Activated CD4-positive, CD25-positive, alpha-beta regulatory T cell treated with anti-CD3 and anti-CD28 coated beads, Interleukin-2, amount 50 U/mL, for 24 hours (primary cell): Measurements from ENCODE around the gene VAV2.

Experiments
- ATAC-seq, 2 donors: fragments of 150-1000 bp; cut with Tn5 transposase; one replicate each; pipeline ENCODE4 v1.10.0; 2021; ENCODE audit warnings: mild to moderate bottlenecking in 1 of 2, moderate library complexity in 1 of 2

Gene VAV2

GRCh38 chr9:133848471-133849109, 143.5 kb downstream of the VAV2 start:
- no peak for ATAC-seq

GRCh38 chr9:133846483-133847090, 145.5 kb downstream of the VAV2 start:
- ATAC-seq, result no peak

GRCh38 chr9:133845440-133845839, 146.7 kb downstream of the VAV2 start:
- no peak for ATAC-seq

GRCh38 chr9:133844881-133845410, 147.2 kb downstream of the VAV2 start:
- ATAC-seq, result no peak

GRCh38 chr9:133844398-133844784, 147.7 kb downstream of the VAV2 start:
- ATAC-seq, result no peak

- no peak for ATAC-seq
Measured at GRCh38 chr9:133843751-133844397, 148.2 kb downstream of the VAV2 start.

GRCh38 chr9:133843250-133843649, 148.9 kb downstream of the VAV2 start:
- no peak for ATAC-seq

- ATAC-seq, result no peak
Measured at GRCh38 chr9:133842721-133843227, 149.3 kb downstream of the VAV2 start.

- ATAC-seq, result no peak
Measured at GRCh38 chr9:133842174-133842573, 149.9 kb downstream of the VAV2 start.

- no peak for ATAC-seq
Measured at GRCh38 chr9:133841167-133841812, 150.8 kb downstream of the VAV2 start.

- no peak for ATAC-seq
Measured at GRCh38 chr9:133839822-133840329, 152.2 kb downstream of the VAV2 start.

- no peak for ATAC-seq
Measured at GRCh38 chr9:133838859-133839507, 153.1 kb downstream of the VAV2 start.

GRCh38 chr9:133837627-133838597, 154.2 kb downstream of the VAV2 start:
- no peak for ATAC-seq

GRCh38 chr9:133836818-133837217, 155.3 kb downstream of the VAV2 start:
- no peak for ATAC-seq

- ATAC-seq, result no peak
Measured at GRCh38 chr9:133836001-133836758, 155.9 kb downstream of the VAV2 start.

- no peak for ATAC-seq
Measured at GRCh38 chr9:133835262-133835901, 156.7 kb downstream of the VAV2 start.

- no peak for ATAC-seq
Measured at GRCh38 chr9:133834080-133834976, 157.8 kb downstream of the VAV2 start.

- no peak for ATAC-seq
Measured at GRCh38 chr9:133833388-133834025, 158.6 kb downstream of the VAV2 start.
